ENCODE data around the gene ORMDL2. TPM values are rescaled to one million over a fixed set of nuclear protein-coding genes. Genes with fewer than 3 reads are reported as not detected.

ORMDL2 gene
- total and polyA plus RNA-seq, 8 donors = 8.6 to 33.3 (median 19.0) TPM

- no peak for TF ChIP-seq CTCF (IDR thresholded peaks at IDR 0.05)
These were observed 31.9 kb downstream of the ORMDL2 start for GRCh38 chr12:55849616-55850343.

DNA sequence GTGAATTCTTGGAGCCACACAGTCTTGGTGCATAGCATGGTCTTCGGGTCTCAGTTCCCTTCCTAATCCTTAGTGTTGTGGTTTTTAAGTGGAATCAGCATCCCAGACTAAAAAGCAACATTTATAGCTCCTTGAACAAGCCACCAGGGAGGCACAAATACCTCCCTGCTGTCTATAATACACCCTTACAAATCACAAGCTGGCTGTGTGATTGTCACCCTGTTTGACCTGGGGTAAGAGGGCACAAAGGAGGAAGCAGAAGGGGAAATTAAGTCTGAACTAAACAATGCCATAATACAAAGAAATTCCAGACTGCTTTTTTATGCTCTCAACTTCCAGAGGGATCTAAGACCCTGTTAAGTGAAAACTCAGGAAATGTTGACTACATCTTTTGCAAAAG lies 32.6 kb downstream of the ORMDL2 start:
- 27 to 35% methylated on average over 1 of the region's 1 CpG for WGBS, 2 donors
- no peaks in the 10 kb centered on the region for H3K9me3 ChIP-seq
- FAIRE-seq (no peak), DNase-seq (no peak), ATAC-seq (no peak)
- intact Hi-C loops (cut with DNase I) = no loop called here
- no peaks in the 10 kb centered on the region for H3K4me1 ChIP-seq
- H3K27ac ChIP-seq = no peak overlapping the region
- no peak overlapping the region for H3K4me3 ChIP-seq
- no peaks in the 10 kb centered on the region for H3K27me3 ChIP-seq
- TF ChIP-seq CTCF (IDR thresholded peaks at IDR 0.05) = no peak
- no peaks in the 10 kb centered on the region for H3K36me3 ChIP-seq

More at GRCh38 chr12:55849616-55850343, 31.9 kb downstream of the ORMDL2 start:
- Histone ChIP-seq H3K9me3 (no peaks in the 10 kb centered on the region), H3K36me3 (no peaks in the 10 kb centered on the region), H3K4me3 (no peak overlapping the region), H3K4me1 (no peaks in the 10 kb centered on the region), H3K27me3 (no peaks in the 10 kb centered on the region), H3K27ac (no peak overlapping the region)
- no peak for DNase-seq
- WGBS, 2 donors = 68 to 78% methylated on average over 7 of the region's 7 CpGs
- no peak for FAIRE-seq
- intact Hi-C loops (cut with DNase I) = no loop called here
- no peak for ATAC-seq

- no peak overlapping the region for H3K27ac ChIP-seq
- ATAC-seq (no peak), DNase-seq (no peak), FAIRE-seq (no peak)
- H3K27me3 ChIP-seq = no peaks in the 10 kb centered on the region
- no peak for TF ChIP-seq CTCF (IDR thresholded peaks at IDR 0.05)
- no peak overlapping the region for H3K4me3 ChIP-seq
- H3K4me1 ChIP-seq = no peaks in the 10 kb centered on the region
- intact Hi-C loops (cut with DNase I) = no loop called here
- no peaks in the 10 kb centered on the region for H3K9me3 ChIP-seq
- no peaks in the 10 kb centered on the region for H3K36me3 ChIP-seq
- 83 to 85% methylated on average over 3 of the region's 3 CpGs for WGBS, 2 donors
These were observed 33.1 kb downstream of the ORMDL2 start for GRCh38 chr12:55850893-55851292.

DNA sequence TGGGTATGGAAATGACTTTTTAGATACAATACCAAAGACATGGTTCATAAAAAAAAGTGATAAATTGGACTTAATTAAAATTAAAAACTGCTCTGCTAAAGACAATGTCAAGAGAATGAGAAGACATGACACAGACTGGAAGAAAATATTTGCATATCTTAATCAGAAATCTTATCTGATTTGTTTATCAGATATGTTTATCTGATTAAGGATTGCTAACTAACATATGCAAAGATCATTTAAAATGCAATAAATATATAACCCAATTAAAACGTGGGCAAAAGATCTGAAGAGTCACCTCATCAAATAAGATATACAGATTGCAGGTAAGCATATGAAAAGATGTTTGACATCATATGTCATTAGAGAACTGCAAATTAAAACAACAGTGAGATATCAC lies 34.9 kb downstream of the ORMDL2 start:
- Histone ChIP-seq H3K27ac (no peak overlapping the region), H3K4me1 (no peaks in the 10 kb centered on the region), H3K27me3 (no peaks in the 10 kb centered on the region), H3K4me3 (no peak overlapping the region), H3K9me3 (no peaks in the 10 kb centered on the region), H3K36me3 (no peaks in the 10 kb centered on the region)
- ATAC-seq (no peak), DNase-seq (no peak), FAIRE-seq (no peak)
- no peak for TF ChIP-seq CTCF (IDR thresholded peaks at IDR 0.05)
- intact Hi-C loops (cut with DNase I) = no loop called here
- WGBS, 2 donors = 38 to 40% methylated on average over 1 of the region's 1 CpG

- Histone ChIP-seq H3K4me3 (no peak overlapping the region), H3K27me3 (no peaks in the 10 kb centered on the region), H3K4me1 (no peaks in the 10 kb centered on the region), H3K9me3 (no peaks in the 10 kb centered on the region), H3K36me3 (no peaks in the 10 kb centered on the region), H3K27ac (no peak overlapping the region)
- DNase-seq (no peak), FAIRE-seq (no peak), ATAC-seq (no peak)
- no peak for TF ChIP-seq CTCF (IDR thresholded peaks at IDR 0.05)
- intact Hi-C loops (cut with DNase I) = no loop called here
- WGBS, 2 donors = 92 to 94% methylated on average over 8 of the region's 8 CpGs
These were observed 43.6 kb downstream of the ORMDL2 start for GRCh38 chr12:55861396-55861795.
